Kidney (tissue), 14 donors: ENCODE data around the gene DGKI. TPM values are rescaled to one million over a fixed set of nuclear protein-coding genes. Genes with fewer than 3 reads are reported as not detected.

ENCODE experiments used
- DNase-seq, 5 donors: peaks; one replicate each; pipeline ENCODE4 v3.0.0-alpha.2; 2013 to 2020
- FAIRE-seq: peaks from 2 replicates; lab custom pipeline; 2012; peaks lifted over from hg19 to GRCh38; lab: Jason Lieb, UNC
- H3K27ac ChIP-seq, 2 donors: one replicate each; pipeline ENCODE4 v1.7.0; 2013; ENCODE audit warnings: low read depth in 2 of 2, low read length in 2 of 2, inconsistent platforms in 1 of 2
- H3K27me3 ChIP-seq: one replicate; pipeline ENCODE4 v1.7.1; 2013; ENCODE audit warnings: low read length, inconsistent platforms; ENCODE audit not compliant: control insufficient read depth, insufficient read depth
- H3K36me3 ChIP-seq, 3 donors: one replicate each; pipeline versions ENCODE4 v1.7.0 to v1.7.1; 2013; ENCODE audit warnings: low read length in 3 of 3, control low read depth in 1 of 3, inconsistent platforms in 1 of 3; ENCODE audit not compliant: insufficient read depth in 3 of 3, control insufficient read depth in 2 of 3
- H3K4me1 ChIP-seq, 3 donors: one replicate each; pipeline versions ENCODE4 v1.7.0 to v1.7.1; 2013; ENCODE audit warnings: low read length in 3 of 3, inconsistent platforms in 1 of 3, low read depth in 1 of 3; ENCODE audit not compliant: control insufficient read depth in 2 of 3, insufficient read depth in 2 of 3
- H3K4me3 ChIP-seq, 3 donors: one replicate each; pipeline versions ENCODE4 v1.7.0 to v1.8.1; 2013; ENCODE audit warnings: low read length in 3 of 3, control low read depth in 1 of 3, inconsistent platforms in 1 of 3
- H3K9ac ChIP-seq, 3 donors: one replicate each; pipeline versions ENCODE4 v1.7.0 to v1.7.1; 2013; ENCODE audit warnings: low read length in 3 of 3, control low read depth in 1 of 3, inconsistent platforms in 1 of 3
- H3K9me3 ChIP-seq, 3 donors: one replicate each; pipeline versions ENCODE4 v1.7.0 to v1.7.1; 2013; ENCODE audit warnings: low read length in 3 of 3, control low read depth in 1 of 3, inconsistent platforms in 1 of 3; ENCODE audit not compliant: control insufficient read depth in 2 of 3, insufficient read depth in 1 of 3
- CTCF ChIP-seq: IDR thresholded peaks from 3 replicates; pipeline ENCODE4 v1.5.1; 2012; ENCODE audit warnings: mild to moderate bottlenecking, moderate library complexity, borderline replicate concordance; ENCODE audit not compliant: insufficient read depth; ENCODE audit errors: extremely low read depth
- intact Hi-C: fragments of 100-400 bp; cut with DNase I; formaldehyde crosslinking; loops from one replicate; pipeline ENCODE4 v1.11.1; 2022
- polyA plus RNA-seq: library from polyadenylated mRNA; stranded (reverse); fragments of 350-450 nt; fragmentation: Illumina TruSeq; extraction: RNeasy Lipid Tissue Mini Kit (QIAGEN cat#74804); gene quantifications from one replicate; pipeline ENCODE4 v1.2.3, GENCODE V29; 2014; ENCODE audit warnings: low read depth, low replicate concordance; ENCODE audit not compliant: insufficient read depth
- total RNA-seq: library from RNA; stranded (reverse); fragmentation: NEBNext Ultra II Directional; extraction: Animal tissue kit (Norgen Biotek cat#: 25700); gene quantifications from one replicate; pipeline ENCODE4 v1.2.1, GENCODE V29; 2021
- donor health status: control.
- donor health status: control.
- donor health status: control.
- donor health status: control.
- donor health status: control.
- donor health status: DM: yes; HTN: yes; CAD: no.
- donor health status: Normal renal cell carcinoma (clear cell type).

The DGKI gene
- total and polyA plus RNA-seq, 2 donors from 2014 or later: 1.3 to 2.5 TPM

DNA sequence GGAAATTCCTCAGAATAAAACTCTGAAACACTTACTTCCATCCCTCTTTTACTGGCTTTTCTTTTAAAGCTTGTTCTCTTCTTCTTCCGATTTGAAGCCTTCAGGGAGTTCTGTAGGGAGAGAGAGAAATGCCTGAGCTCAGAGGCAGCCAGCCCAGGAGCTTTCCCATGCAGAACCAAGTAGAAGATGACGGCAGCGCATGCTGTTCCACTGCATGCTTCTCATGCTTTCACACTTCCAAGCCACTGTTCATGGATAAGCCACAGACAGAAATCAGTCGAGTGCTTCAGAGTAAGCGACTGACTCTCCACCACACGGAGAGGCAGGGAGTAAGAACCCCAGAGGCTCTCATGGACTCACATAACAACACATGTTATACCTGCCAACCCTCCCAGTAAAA lies 237.3 kb downstream of the DGKI start:
- intact Hi-C loops: no loop called here
- no peak for FAIRE-seq

DNA sequence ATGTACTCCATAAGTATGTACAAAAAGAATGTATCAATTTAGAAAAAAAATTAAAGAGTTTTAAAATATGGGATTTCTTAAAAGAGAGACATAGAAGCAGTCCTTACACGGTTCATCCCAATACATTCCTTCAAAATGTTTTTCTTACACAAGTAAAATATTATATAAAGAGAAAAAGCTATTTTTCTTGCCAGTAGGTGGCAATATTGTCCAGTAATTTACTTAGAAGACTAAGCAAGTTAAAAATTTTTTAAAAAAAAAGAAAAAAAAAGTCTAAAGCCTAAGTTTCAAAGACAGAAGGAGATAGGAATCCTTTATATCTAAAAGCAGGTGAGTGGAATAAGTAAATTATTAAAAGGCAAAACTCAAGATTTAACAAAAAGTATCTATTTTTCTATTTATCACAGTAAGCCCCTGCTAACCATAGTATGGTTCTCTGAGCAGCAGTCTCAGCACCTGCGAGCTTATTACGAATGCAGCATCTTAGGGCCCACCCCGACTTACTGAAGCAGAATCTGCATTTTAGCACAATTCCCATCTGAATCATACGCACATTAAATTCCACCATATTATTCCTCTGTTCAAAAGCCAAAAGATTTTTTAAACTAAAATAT lies 240.6 kb downstream of the DGKI start:
- Histone ChIP-seq H3K4me3 (no peak overlapping the region), H3K27me3 (no peaks in the 10 kb centered on the region), H3K27ac (no peak overlapping the region), H3K4me1 (no peaks in the 10 kb centered on the region), H3K9ac (no peak overlapping the region), H3K36me3 (no peaks in the 10 kb centered on the region), H3K9me3 (no peaks in the 10 kb centered on the region)
- peak; percentile 23 for TF ChIP-seq CTCF
- DNase-seq (peak in 2 of 5 donors; percentile 77 to 82), FAIRE-seq (peak; percentile 95)
- intact Hi-C loops: no loop called here

More for the DNA sequence above, 237.3 kb downstream of the DGKI start:
- H3K9me3 ChIP-seq: no peaks in the 10 kb centered on the region
- DNase-seq: peak in 4 of 5 donors; percentile 38 to 68 (median 52)
- H3K27me3 ChIP-seq: no peaks in the 10 kb centered on the region
- H3K9ac ChIP-seq: no peak overlapping the region
- no peaks in the 10 kb centered on the region for H3K4me1 ChIP-seq
- H3K36me3 ChIP-seq: no peaks in the 10 kb centered on the region
- no peak for TF ChIP-seq CTCF
- H3K4me3 ChIP-seq: no peak overlapping the region
- no peak overlapping the region for H3K27ac ChIP-seq

- no peaks in the 10 kb centered on the region for H3K9me3 ChIP-seq
- no peaks in the 10 kb centered on the region for H3K36me3 ChIP-seq
- H3K4me3 ChIP-seq: no peak overlapping the region
- intact Hi-C loops: no loop called here
- no peaks in the 10 kb centered on the region for H3K27me3 ChIP-seq
- no peak for DNase-seq
- H3K9ac ChIP-seq: no peak overlapping the region
- no peak for FAIRE-seq
- H3K4me1 ChIP-seq: no peaks in the 10 kb centered on the region
- no peak overlapping the region for H3K27ac ChIP-seq
- no peak for TF ChIP-seq CTCF
Observed at GRCh38 chr7:137603043-137603442, 243.7 kb downstream of the DGKI start.

DNA sequence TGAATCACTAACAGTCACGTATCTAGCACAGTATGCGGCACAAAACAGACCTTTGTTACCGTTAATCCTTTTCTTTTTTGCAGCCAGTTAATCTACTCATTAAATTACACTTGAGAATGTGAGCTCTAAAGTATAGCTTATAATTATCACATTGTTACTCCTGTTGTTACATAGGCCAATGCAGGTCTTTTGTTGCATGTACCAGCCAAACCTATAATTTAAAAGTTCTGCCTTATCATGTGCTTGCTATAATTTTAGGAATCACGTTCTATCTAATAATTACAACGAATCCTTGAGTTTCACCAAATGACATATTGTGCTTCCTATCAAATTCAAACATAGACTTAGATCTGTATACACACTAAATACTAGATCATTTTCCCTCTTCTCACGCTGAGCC lies 245.1 kb downstream of the DGKI start:
- H3K4me3 ChIP-seq: no peak overlapping the region
- FAIRE-seq (no peak), DNase-seq (no peak)
- intact Hi-C loops: no loop called here
- no peaks in the 10 kb centered on the region for H3K36me3 ChIP-seq
- no peak for TF ChIP-seq CTCF
- H3K4me1 ChIP-seq: no peaks in the 10 kb centered on the region
- no peak overlapping the region for H3K9ac ChIP-seq
- no peaks in the 10 kb centered on the region for H3K27me3 ChIP-seq
- H3K27ac ChIP-seq: no peak overlapping the region
- H3K9me3 ChIP-seq: no peaks in the 10 kb centered on the region
